Prostate gland (tissue), 2 donors: ENCODE results near the gene ERC2.

Experiments
- CTCF ChIP-seq, 4 experiments: fragments of 200-600 bp in 2 of 4; fragments of 450-650 bp in 2 of 4; sonication (generic) in 2 of 4; IDR thresholded peaks; 1 replicate in 3 of 4; 2 replicates in 1 of 4; pipeline ENCODE4 v1.5.1; 2016 to 2019; ENCODE audit warnings: antibody characterized with exemption in 4 of 4, mild to moderate bottlenecking in 2 of 4, moderate library complexity in 2 of 4
- POLR2A ChIP-seq: fragments of 450-650 bp; IDR thresholded peaks from one replicate; pipeline ENCODE4 v1.6.1; 2016; ENCODE audit warnings: antibody characterized with exemption, mild to moderate bottlenecking
- POLR2AphosphoS5 ChIP-seq: sonication (generic); formaldehyde crosslinking; IDR thresholded peaks from one replicate; pipeline ENCODE4 v1.6.1; 2017; ENCODE audit warnings: antibody characterized with exemption

- TF ChIP-seq CTCF (IDR thresholded peaks at IDR 0.05) (no peak), POLR2A (no peak), POLR2AphosphoS5 (no peak)
These were observed 590.6 kb downstream of the ERC2 start for GRCh38 chr3:55877703-55878102.
